Epithelial cell of prostate (primary cell): Measurements from ENCODE around the gene GALT.
A peak's percentile ranks its signal among the peaks of the same experiment; 100 is the strongest.
"Not testable (repeated sequence)": the region's sequence is repeated elsewhere in the genome, so short reads cannot be mapped to it uniquely, and the experiment has no call there.

ENCODE experiments used
- DNase-seq: peaks from one replicate; pipeline ENCODE4 v3.0.0-alpha.2; 2011; ENCODE audit warnings: low read depth, low spot score
- H3K27ac ChIP-seq: fragments of 450-650 bp; 2 replicates; pipeline ENCODE4 v1.5.1; 2017; ENCODE audit warnings: mild to moderate bottlenecking

Gene GALT

DNA sequence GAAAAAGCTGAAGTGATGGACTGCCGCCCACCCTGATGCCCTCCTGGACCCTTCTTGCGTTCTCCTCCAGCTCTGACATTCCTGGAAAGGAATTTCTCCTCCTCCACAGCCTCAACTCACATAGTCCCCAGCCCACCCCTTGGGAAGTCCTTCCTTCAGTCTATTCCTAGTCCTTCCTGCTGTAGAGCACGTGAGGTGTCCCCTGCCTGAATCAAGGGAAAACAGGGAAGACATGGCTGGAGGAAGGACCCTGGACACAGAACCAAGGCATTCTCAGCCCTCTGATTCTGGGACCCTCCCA is 21.3 kb upstream of the GALT start:
- DNase-seq, result no peak
- no peak overlapping the region for H3K27ac ChIP-seq

DNA sequence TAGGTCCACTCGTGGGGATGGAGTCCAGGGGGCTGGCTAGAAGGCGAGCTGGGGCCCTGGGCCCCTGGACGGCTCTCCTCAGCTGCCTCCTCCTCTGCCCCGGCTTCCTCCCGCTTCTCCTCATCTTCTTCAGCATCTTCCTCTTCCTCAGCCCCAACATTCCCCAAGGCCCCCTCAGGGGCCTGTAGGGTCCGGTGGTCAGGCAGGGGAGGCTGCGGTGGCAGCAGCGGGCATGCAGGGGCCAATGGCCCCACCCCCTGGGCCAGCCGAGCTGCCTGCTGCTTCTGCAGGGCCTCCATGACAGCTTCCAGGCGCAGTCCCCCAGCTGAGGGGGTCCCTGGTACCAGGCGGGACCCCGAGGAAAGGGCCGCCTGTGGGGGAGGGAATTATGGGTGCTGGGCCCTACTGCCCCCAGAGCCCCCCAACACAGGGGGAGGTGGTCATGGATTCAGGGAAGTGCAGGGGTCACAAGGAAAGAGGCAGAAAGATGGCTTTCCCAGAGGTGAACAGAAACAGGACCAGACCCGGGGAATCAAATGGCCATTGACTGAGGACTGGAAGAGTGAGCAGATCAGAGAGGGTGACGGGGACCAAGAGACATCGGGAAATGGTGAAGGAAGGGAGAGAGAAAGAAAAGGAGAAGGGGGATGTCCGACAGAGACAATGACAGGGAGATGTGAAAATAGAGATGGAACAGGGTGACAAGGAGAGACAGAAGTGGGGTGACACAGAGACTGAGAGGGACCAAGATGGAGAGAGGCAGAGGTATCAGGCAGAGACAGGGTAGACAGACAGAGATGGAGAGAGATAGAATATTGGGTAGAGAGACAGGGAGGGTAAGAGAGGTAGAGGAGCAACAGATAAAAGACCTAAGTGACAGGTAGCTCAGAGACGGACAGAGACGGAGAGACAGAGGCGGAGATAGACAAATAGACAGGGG is 18.5 kb upstream of the GALT start:
- DNase-seq, result no peak

GRCh38 chr9:34628656-34629490 is 17.6 kb upstream of the GALT start, which contains the start of gene ARID3C:
Gene ARID3C, minus strand, starts transcription at chr9:34629066. Its CDS starts 1,052 bp downstream, at chr9:34628014.
- H3K27ac ChIP-seq, result no peak within 1 kb of the TSS
- DNase-seq, result no peak

More for the DNA sequence above, 18.5 kb upstream of the GALT start:
- no peak overlapping the region for H3K27ac ChIP-seq

GRCh38 chr9:34629491-34629808 is 17.0 kb upstream of the GALT start:
- DNase-seq, result no peak
- H3K27ac ChIP-seq, result no peak overlapping the region

- no peak overlapping the region for H3K27ac ChIP-seq
- DNase-seq, result no peak
Observed at GRCh38 chr9:34630402-34631154, 15.9 kb upstream of the GALT start.

DNA sequence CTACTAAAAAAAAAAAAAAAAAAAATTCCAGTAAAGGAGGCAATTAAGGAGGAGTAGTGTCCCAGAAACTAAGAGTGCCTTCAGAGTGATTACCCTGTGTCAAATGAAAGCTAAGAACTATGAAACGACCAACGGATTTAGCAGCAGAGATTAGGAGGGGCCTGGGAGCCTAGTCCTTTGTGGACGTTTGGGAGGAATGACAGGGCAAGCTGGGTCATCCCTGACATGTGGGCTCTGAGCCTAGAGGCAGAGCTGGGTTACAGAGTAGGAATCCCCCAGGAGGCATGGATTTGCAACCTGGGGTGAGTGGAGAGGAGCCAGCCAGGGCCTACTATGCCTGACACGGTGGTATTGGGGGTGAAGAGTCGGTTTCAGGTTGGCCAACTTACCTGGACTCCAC is 13.3 kb upstream of the GALT start:
- DNase-seq, result no peak
- no peak overlapping the region for H3K27ac ChIP-seq

GRCh38 chr9:34633851-34634550 is 12.5 kb upstream of the GALT start:
- DNase-seq, result no peak
- H3K27ac ChIP-seq, result no peak overlapping the region

DNA sequence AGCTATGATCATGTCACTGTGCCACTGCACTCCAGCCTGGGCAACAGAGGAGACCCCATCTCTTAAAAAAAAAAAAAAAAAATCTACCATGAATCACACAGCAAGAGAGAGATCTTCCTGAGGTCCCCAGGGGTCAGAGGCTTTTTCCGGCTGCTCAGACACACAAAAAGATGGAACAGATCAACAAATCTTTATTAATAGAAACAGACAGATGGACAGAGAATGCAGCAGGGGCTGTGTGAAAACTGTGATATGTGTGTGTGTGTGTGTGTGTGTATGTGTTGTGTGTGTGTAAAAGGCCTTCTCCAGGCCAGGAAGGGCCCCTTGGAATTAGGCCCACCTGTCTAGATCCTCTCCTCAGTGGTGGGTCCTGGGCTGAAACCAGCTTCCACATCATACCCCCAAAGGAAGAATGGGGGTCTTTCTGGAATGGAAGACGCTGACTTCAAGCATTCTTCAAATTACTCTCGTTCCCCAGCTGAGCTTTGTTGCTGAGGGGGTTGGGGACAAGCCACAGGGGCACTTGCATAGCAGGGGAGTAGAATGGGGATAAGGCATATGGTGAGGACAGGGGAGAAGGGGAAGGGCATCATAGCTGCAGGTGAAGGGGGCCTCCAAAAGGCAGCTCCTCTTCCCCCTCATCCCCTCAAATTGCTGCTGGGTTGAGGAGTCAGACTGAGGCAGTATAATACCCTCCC is 11.8 kb upstream of the GALT start:
- no peak for DNase-seq

DNA sequence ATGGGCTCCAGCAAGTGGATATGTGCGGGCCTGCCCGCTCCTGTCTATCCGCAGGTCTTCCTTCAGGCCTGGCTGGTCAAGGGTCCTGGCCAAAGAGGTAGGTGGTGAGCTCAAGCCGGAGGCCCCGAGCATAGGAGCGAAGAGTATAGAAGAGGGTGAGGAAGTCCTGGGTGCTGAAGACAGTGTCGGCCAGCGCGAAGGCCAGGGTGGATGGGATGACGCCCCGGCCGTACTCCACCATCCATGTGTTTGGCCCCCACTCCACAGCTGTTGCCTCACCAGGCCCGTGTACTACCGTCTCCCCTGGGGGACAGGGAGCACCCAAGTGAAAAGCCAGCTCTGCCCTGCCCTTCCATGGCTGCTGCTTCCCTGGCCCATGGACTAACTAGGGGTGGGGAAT is 10.9 kb upstream of the GALT start:
- H3K27ac ChIP-seq, result no peak overlapping the region
- DNase-seq, result no peak

More for the DNA sequence above, 11.8 kb upstream of the GALT start:
- no peak overlapping the region for H3K27ac ChIP-seq

- no peak for DNase-seq
- peak overlapping the region; percentile 54 for H3K27ac ChIP-seq
Observed at GRCh38 chr9:34636791-34637355, 9.6 kb upstream of the GALT start.

DNA sequence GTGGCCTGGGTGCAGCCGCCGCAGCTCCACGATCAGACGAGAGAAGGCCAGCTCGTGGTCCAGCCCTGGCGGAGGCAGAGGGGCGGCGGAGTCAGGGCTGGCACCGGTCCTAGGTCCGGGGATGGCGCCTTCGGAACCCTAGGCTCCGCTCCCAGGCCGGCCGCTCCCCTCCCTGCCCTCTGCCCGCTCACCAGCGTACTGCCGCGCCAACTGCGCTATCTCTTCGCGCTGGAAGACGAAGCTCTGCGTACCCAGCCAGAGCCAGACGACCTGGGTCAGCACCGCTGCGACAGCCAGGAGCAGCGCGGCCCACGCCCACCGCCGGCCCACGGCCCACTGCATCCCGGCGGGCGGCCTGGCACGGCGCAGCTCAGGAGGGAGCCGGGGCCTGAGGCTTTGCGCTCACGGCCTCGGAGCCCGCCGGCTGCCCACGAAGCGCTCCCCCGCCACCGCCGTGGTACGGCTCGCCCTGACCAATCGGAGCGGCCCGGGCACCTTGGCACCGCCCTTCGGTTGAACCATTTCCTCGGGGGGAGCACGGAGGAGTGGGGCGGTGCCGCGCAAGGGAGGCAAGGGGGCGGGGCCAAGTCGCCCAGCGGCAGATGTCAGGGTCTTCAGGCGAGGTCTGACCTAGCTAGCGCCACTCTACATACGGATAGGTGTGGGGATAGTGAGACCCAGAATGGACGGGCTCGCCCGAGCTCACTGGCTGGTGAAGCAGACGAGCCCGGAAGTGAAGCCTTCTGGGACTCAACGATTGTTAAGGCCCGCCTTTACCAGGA is 8.9 kb upstream of the GALT start, which contains the start of gene SIGMAR1:
SIGMAR1 (minus strand) TSS at position 432 of the 782 bp plus-strand sequence; CDS start at position 342, 90 bp downstream.
- DNase-seq, result no peak
- peak within 1 kb of the TSS; percentile 54 for H3K27ac ChIP-seq

DNA sequence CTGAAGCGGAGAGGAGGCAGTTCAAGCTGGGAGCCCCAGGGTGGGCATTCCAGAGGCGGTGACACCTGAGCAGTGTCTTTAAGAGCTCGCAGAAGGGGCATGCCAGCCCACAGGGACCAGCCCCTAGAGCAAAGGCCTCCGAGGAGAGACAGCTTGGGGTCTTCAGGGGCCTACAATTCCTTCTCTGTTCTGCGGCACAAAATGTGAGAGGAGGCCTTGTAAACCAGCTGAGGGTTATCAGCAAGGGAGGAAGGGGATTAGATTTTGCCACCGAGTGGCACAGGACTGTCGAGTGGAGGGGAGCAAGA is 8.4 kb upstream of the GALT start:
- no peak for DNase-seq
- peak overlapping the region; percentile 54 for H3K27ac ChIP-seq

DNA sequence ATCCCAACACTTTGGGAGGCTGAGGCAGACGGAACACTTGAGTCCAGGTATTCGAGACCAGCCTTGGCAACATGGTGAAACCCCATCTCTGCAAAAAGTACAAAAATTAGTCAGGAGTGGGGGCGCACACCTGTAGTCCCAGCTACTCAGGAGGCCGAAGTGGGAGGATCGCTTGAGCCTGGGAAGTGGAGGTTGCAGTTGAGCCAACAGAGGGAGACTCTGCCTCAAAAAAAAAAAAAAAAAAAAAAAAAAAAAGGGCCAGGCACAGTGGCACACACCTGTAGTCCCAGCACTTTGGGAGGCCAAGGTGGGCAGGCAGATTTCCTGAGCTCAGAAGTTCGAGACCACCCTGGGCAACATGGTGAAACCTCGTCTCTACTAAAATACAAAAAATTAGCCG is 7.2 kb upstream of the GALT start:
- DNase-seq, H3K27ac ChIP-seq: not testable (repeated sequence)

GRCh38 chr9:34642679-34643078 is 3.8 kb upstream of the GALT start:
- DNase-seq, result no peak
- no peak overlapping the region for H3K27ac ChIP-seq

GRCh38 chr9:34644766-34645314 is 1.6 kb upstream of the GALT start:
- no peak overlapping the region for H3K27ac ChIP-seq
- no peak for DNase-seq

DNA sequence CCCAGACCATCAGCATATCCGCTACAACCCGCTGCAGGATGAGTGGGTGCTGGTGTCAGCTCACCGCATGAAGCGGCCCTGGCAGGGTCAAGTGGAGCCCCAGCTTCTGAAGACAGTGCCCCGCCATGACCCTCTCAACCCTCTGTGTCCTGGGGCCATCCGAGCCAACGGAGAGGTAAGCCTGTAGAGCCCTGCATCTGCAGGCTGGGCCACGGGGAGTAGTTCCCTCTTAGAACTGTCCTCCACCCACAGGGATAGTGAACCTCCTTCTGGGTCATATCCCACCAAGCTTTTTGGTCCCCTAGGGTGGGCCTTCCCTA is 569 bp downstream of the GALT start:
- DNase-seq, result no peak
- H3K27ac ChIP-seq, result peak overlapping the region; percentile 47

DNA sequence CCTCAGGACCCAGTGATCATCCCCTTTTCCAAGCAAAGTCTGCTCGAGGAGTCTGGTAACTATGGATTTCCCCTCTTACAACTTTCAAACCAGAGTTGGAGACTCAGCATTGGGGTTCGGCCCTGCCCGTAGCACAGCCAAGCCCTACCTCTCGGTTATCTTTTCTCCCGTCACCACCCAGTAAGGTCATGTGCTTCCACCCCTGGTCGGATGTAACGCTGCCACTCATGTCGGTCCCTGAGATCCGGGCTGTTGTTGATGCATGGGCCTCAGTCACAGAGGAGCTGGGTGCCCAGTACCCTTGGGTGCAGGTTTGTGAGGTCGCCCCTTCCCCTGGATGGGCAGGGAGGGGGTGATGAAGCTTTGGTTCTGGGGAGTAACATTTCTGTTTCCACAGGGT is 1.2 kb downstream of the GALT start:
- H3K27ac ChIP-seq, result no peak overlapping the region
- no peak for DNase-seq

DNA sequence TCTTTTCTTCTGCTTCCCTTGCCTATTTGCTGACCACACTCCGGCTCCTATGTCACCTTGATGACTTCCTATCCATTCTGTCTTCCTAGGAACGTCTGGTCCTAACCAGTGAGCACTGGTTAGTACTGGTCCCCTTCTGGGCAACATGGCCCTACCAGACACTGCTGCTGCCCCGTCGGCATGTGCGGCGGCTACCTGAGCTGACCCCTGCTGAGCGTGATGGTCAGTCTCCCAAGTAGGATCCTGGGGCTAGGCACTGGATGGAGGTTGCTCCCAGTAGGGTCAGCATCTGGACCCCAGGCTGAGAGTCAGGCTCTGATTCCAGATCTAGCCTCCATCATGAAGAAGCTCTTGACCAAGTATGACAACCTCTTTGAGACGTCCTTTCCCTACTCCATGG is 2.2 kb downstream of the GALT start:
- no peak overlapping the region for H3K27ac ChIP-seq
- no peak for DNase-seq
